SK-N-SH (cell line): ENCODE results near the gene TRMU. TPM values are rescaled to one million over a fixed set of nuclear protein-coding genes. Genes with fewer than 3 reads are reported as not detected.

Experiments
- CTCF ChIA-PET: fragments of 300-600, 350-600 bp; formaldehyde crosslinking; extraction: SDS; loops from one replicate; lab custom pipeline; 2021; lab: Yijun Ruan, JAX
- POLR2A ChIA-PET: fragments of 350-600 bp; sonication (Branson Sonifier 250); formaldehyde crosslinking; extraction: SDS; loops from one replicate; lab custom pipeline; 2020; ENCODE audit warnings: antibody characterized with exemption, inconsistent platforms; lab: Yijun Ruan, JAX
- DNase-seq: peaks from one replicate; pipeline ENCODE4 v3.0.0; 2012
- H2AFZ ChIP-seq: fragments of 200-600 bp; sonication (generic); 2 replicates; pipeline ENCODE4 v1.8.1; 2016; ENCODE audit warnings: antibody characterized with exemption, mild to moderate bottlenecking, low read depth
- H3F3A ChIP-seq: fragments of 200-600 bp; sonication (generic); replicated peaks from 2 replicates; pipeline ENCODE3; 2016; ENCODE audit warnings: antibody characterized with exemption, mild to moderate bottlenecking; ENCODE audit not compliant: insufficient read depth
- H3K27ac ChIP-seq, 2 experiments: fragments of 200-500 bp in 1 of 2; fragments of 200-600 bp in 1 of 2; sonication (Bioruptor generic) in 1 of 2; sonication (generic), shearing (Covaris generic) in 1 of 2; 2 replicates each; pipeline versions ENCODE4 v1.5.1 to v1.6.1; 2014 to 2016; ENCODE audit warnings: low read depth in 2 of 2, inconsistent platforms in 1 of 2, low read length in 1 of 2, mild to moderate bottlenecking in 1 of 2, mixed read lengths in 1 of 2
- H3K27me3 ChIP-seq: fragments of 200-600 bp; sonication (generic), shearing (Covaris generic); 2 replicates; pipeline ENCODE4 v1.6.1; 2016; ENCODE audit warnings: mixed run types; ENCODE audit not compliant: insufficient read depth
- H3K36me3 ChIP-seq, 2 experiments: fragments of 200-500 bp in 1 of 2; fragments of 200-600 bp in 1 of 2; sonication (Bioruptor generic) in 1 of 2; sonication (generic) in 1 of 2; replicated peaks in 1 of 2; 2 replicates each; pipeline versions ENCODE3 to v1.5.1; 2014 to 2016; ENCODE audit warnings: low read length in 1 of 2, mild to moderate bottlenecking in 1 of 2; ENCODE audit not compliant: insufficient read depth in 2 of 2, control insufficient read depth in 1 of 2
- H3K4me1 ChIP-seq, 2 experiments: fragments of 200-500 bp in 1 of 2; fragments of 200-600 bp in 1 of 2; sonication (Bioruptor generic) in 1 of 2; sonication (generic), shearing (Covaris generic) in 1 of 2; 2 replicates each; pipeline versions ENCODE4 v1.5.1 to v1.6.1; 2014 to 2016; ENCODE audit warnings: low read depth in 1 of 2, low read length in 1 of 2, mixed run types in 1 of 2; ENCODE audit not compliant: insufficient read depth in 2 of 2, control insufficient read depth in 1 of 2
- H3K4me2 ChIP-seq: fragments of 200-600 bp; sonication (generic), shearing (Covaris generic); 2 replicates; pipeline ENCODE4 v1.6.1; 2017; ENCODE audit warnings: mixed run types
- H3K4me3 ChIP-seq, 2 experiments: fragments of 200-500 bp in 1 of 2; fragments of 200-600 bp in 1 of 2; sonication (Bioruptor generic) in 1 of 2; sonication (generic), shearing (Covaris generic) in 1 of 2; 2 replicates each; pipeline versions ENCODE4 v1.5.1 to v1.8.1; 2014 to 2016; ENCODE audit warnings: low read depth in 2 of 2, inconsistent platforms in 1 of 2, low read length in 1 of 2, mild to moderate bottlenecking in 1 of 2, mixed read lengths in 1 of 2, moderate library complexity in 1 of 2
- H3K79me2 ChIP-seq: fragments of 200-600 bp; sonication (generic); 2 replicates; pipeline ENCODE4 v1.8.1; 2017; ENCODE audit warnings: mild to moderate bottlenecking; ENCODE audit not compliant: insufficient read depth
- H3K9ac ChIP-seq: fragments of 200-600 bp; sonication (generic); 2 replicates; pipeline ENCODE4 v1.6.1; 2017; ENCODE audit warnings: mixed run types
- H3K9me2 ChIP-seq: fragments of 200-600 bp; sonication (generic); 2 replicates; pipeline ENCODE4 v1.6.1; 2017; ENCODE audit warnings: mixed run types
- H3K9me3 ChIP-seq: fragments of 200-600 bp; sonication (generic); 2 replicates; pipeline ENCODE4 v1.6.1; 2017; ENCODE audit warnings: mixed run types, mild to moderate bottlenecking, moderate library complexity
- H4K20me1 ChIP-seq: fragments of 200-600 bp; sonication (generic); 2 replicates; pipeline ENCODE4 v1.6.1; 2017; ENCODE audit warnings: mild to moderate bottlenecking, mixed run types; ENCODE audit not compliant: insufficient read depth
- CHD2 ChIP-seq: fragments of 150-350 bp; IDR thresholded peaks from 2 replicates; pipeline ENCODE4 v1.6.1; 2018; ENCODE audit warnings: low read length; ENCODE audit not compliant: partially characterized antibody
- EZH2phosphoT487 ChIP-seq: fragments of 200-600 bp; sonication (generic); IDR thresholded peaks from 2 replicates; pipeline ENCODE4 v1.6.1; 2017; ENCODE audit warnings: low read depth, mixed run types, mild to moderate bottlenecking, antibody characterized with exemption, moderate library complexity, borderline replicate concordance
- FOSL2 ChIP-seq: IDR thresholded peaks from 2 replicates; pipeline ENCODE4 v1.4.0; 2012; ENCODE audit warnings: low read depth, mild to moderate bottlenecking, moderate library complexity, borderline replicate concordance
- FOXJ3 ChIP-seq: sonication (generic); formaldehyde crosslinking; IDR thresholded peaks from 2 replicates; pipeline ENCODE4 v1.5.1; 2020; ENCODE audit warnings: mild to moderate bottlenecking, missing genetic modification reagents
- GABPA ChIP-seq: IDR thresholded peaks from 2 replicates; pipeline ENCODE4 v1.4.0; 2012; ENCODE audit warnings: low read depth, mild to moderate bottlenecking
- GATA2 ChIP-seq: sonication (generic); formaldehyde crosslinking; IDR thresholded peaks from 2 replicates; pipeline ENCODE4 v1.5.0; 2020; ENCODE audit warnings: mild to moderate bottlenecking, missing genetic modification reagents
- NFIC ChIP-seq: IDR thresholded peaks from 2 replicates; pipeline ENCODE4 v1.4.0; 2012; ENCODE audit warnings: borderline replicate concordance
- POLR2AphosphoS5 ChIP-seq: IDR thresholded peaks from 2 replicates; pipeline ENCODE4 v1.6.1; 2012; ENCODE audit warnings: low read depth, low read length
- RAD21 ChIP-seq: IDR thresholded peaks from 2 replicates; pipeline ENCODE4 v1.6.1; 2012; ENCODE audit warnings: mild to moderate bottlenecking, low read length
- RCOR1 ChIP-seq: fragments of 150-350 bp; IDR thresholded peaks from 2 replicates; pipeline ENCODE4 v1.6.1; 2017; ENCODE audit warnings: antibody characterized with exemption, low read length
- RFX5 ChIP-seq: IDR thresholded peaks from 2 replicates; pipeline ENCODE4 v1.6.1; 2012; ENCODE audit warnings: mild to moderate bottlenecking, improper control_type of control experiment, low read length
- RXRA ChIP-seq: IDR thresholded peaks from 2 replicates; pipeline ENCODE4 v1.4.0; 2012; ENCODE audit warnings: low read depth, mild to moderate bottlenecking, borderline replicate concordance
- SMC3 ChIP-seq: IDR thresholded peaks from 2 replicates; pipeline ENCODE4 v1.6.1; 2012; ENCODE audit warnings: low read depth, low read length, improper control_type of control experiment
- TAF1 ChIP-seq: IDR thresholded peaks from 2 replicates; pipeline ENCODE4 v1.6.1; 2012; ENCODE audit warnings: low read depth, mild to moderate bottlenecking, low read length, moderate library complexity, borderline replicate concordance
- TCF12 ChIP-seq: IDR thresholded peaks from 2 replicates; pipeline ENCODE4 v1.4.0; 2012
- YY1 ChIP-seq: IDR thresholded peaks from 2 replicates; pipeline ENCODE4 v1.4.0; 2012; ENCODE audit warnings: low read depth, mild to moderate bottlenecking
- WGBS: methylation state at CpG from one replicate; pipeline ENCODE4 v1.1.6; 2017; ENCODE audit warnings: low lambda C conversion rate; 5-methylcytosine and 5-hydroxymethylcytosine counted together
- polyA plus RNA-seq, 3 experiments: library from polyadenylated mRNA; depleted of rRNA; stranded (reverse); fragments of >200 nt; gene quantifications; 2 replicates each; pipeline ENCODE4 v1.2.3, GENCODE V29; 2012
- TF ChIP-seq, protein P1 (sequence below): IDR thresholded peaks from 2 replicates; pipeline ENCODE4 v1.4.0; 2012; ENCODE audit warnings: low read depth, borderline replicate concordance
- TF ChIP-seq, protein P2 (sequence below): fragments of 150-350 bp; IDR thresholded peaks from 2 replicates; pipeline ENCODE4 v1.6.1; 2017; ENCODE audit warnings: antibody characterized with exemption, low read length, low read depth, borderline replicate concordance
- TF ChIP-seq, protein P3 (sequence below): fragments of 200-600 bp; sonication (generic); IDR thresholded peaks from 2 replicates; pipeline ENCODE4 v1.6.1; 2017; ENCODE audit warnings: antibody characterized with exemption, mild to moderate bottlenecking, moderate library complexity
- TF ChIP-seq, protein P4 (sequence below): fragments of 150-350 bp; IDR thresholded peaks from 2 replicates; pipeline ENCODE4 v1.6.1; 2016; ENCODE audit warnings: mild to moderate bottlenecking, low read depth, low read length

Gene TRMU
- polyA plus RNA-seq, 1 of the 3 experiments (the other 2 are of a cell fraction), result 47.1 TPM

DNA sequence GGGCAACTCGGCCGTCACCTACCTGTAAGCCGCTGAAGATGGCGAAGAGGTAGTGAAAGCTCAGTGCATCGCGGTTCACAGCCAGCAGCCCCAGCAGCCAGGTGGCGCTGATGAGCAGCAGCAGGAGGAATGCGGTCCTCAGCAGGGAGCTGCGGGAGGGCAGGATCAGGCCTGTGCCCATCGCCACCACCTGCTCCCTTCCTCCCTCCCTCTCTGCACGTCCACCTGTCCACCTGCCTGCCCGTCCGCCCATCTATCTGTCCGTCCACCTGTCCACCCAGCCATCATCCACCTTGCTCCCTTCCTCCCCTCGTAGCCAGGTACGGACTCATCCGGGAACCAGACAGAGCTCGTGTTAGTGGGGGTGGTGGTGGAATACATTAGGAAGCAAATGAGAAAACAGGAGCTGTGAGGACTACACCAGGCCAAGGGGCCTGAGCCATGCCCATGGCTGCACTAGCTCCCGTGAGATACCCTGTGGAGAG, 32.2 kb downstream of the TRMU start:
- no peak overlapping the region for H3K9ac ChIP-seq
- WGBS, result 53% methylated on average over 17 of the region's 19 CpGs
- no peaks in the 10 kb centered on the region for H3K9me2 ChIP-seq
- TF ChIP-seq EZH2phosphoT487, result no peak
- TF ChIP-seq POLR2AphosphoS5, result no peak
- TF ChIP-seq RCOR1, result no peak
- no peak for TF ChIP-seq RXRA
- no peak for TF ChIP-seq YY1
- no peak for TF ChIP-seq GATA2 (CRISPR knock-in tag)
- TF ChIP-seq, protein P1, sequence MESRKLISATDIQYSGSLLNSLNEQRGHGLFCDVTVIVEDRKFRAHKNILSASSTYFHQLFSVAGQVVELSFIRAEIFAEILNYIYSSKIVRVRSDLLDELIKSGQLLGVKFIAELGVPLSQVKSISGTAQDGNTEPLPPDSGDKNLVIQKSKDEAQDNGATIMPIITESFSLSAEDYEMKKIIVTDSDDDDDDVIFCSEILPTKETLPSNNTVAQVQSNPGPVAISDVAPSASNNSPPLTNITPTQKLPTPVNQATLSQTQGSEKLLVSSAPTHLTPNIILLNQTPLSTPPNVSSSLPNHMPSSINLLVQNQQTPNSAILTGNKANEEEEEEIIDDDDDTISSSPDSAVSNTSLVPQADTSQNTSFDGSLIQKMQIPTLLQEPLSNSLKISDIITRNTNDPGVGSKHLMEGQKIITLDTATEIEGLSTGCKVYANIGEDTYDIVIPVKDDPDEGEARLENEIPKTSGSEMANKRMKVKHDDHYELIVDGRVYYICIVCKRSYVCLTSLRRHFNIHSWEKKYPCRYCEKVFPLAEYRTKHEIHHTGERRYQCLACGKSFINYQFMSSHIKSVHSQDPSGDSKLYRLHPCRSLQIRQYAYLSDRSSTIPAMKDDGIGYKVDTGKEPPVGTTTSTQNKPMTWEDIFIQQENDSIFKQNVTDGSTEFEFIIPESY, result no peak
- TF ChIP-seq CHD2, result no peak
- TF ChIP-seq, protein P2, sequence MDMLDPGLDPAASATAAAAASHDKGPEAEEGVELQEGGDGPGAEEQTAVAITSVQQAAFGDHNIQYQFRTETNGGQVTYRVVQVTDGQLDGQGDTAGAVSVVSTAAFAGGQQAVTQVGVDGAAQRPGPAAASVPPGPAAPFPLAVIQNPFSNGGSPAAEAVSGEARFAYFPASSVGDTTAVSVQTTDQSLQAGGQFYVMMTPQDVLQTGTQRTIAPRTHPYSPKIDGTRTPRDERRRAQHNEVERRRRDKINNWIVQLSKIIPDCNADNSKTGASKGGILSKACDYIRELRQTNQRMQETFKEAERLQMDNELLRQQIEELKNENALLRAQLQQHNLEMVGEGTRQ, result no peak
- peak; percentile 89 for TF ChIP-seq SMC3
- no peak for TF ChIP-seq RFX5
- no peak for TF ChIP-seq TAF1
- TF ChIP-seq, protein P3, sequence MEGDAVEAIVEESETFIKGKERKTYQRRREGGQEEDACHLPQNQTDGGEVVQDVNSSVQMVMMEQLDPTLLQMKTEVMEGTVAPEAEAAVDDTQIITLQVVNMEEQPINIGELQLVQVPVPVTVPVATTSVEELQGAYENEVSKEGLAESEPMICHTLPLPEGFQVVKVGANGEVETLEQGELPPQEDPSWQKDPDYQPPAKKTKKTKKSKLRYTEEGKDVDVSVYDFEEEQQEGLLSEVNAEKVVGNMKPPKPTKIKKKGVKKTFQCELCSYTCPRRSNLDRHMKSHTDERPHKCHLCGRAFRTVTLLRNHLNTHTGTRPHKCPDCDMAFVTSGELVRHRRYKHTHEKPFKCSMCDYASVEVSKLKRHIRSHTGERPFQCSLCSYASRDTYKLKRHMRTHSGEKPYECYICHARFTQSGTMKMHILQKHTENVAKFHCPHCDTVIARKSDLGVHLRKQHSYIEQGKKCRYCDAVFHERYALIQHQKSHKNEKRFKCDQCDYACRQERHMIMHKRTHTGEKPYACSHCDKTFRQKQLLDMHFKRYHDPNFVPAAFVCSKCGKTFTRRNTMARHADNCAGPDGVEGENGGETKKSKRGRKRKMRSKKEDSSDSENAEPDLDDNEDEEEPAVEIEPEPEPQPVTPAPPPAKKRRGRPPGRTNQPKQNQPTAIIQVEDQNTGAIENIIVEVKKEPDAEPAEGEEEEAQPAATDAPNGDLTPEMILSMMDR, result peak; percentile 73
- peak; percentile 66 for TF ChIP-seq RAD21
- no peak for TF ChIP-seq GABPA
- no peak for TF ChIP-seq FOSL2
- TF ChIP-seq, protein P4, sequence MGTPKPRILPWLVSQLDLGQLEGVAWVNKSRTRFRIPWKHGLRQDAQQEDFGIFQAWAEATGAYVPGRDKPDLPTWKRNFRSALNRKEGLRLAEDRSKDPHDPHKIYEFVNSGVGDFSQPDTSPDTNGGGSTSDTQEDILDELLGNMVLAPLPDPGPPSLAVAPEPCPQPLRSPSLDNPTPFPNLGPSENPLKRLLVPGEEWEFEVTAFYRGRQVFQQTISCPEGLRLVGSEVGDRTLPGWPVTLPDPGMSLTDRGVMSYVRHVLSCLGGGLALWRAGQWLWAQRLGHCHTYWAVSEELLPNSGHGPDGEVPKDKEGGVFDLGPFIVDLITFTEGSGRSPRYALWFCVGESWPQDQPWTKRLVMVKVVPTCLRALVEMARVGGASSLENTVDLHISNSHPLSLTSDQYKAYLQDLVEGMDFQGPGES, result no peak
- TF ChIP-seq TCF12, result no peak
- no peak for TF ChIP-seq FOXJ3 (CRISPR knock-in tag)
- no peak for TF ChIP-seq NFIC
- TF ChIP-seq, all 33 proteins: peak for 3
- H3K4me1 ChIP-seq, result no peaks in the 10 kb centered on the region; a peak in 1 of 4 replicates
- H3K4me3 ChIP-seq, result no peak overlapping the region
- H3K27ac ChIP-seq, result no peak overlapping the region
- H2AFZ ChIP-seq, result no peak overlapping the region
- H3K27me3 ChIP-seq, result no peaks in the 10 kb centered on the region
- H3F3A ChIP-seq, result no peaks in the 10 kb centered on the region
- H3K79me2 ChIP-seq, result no peaks in the 10 kb centered on the region
- ChIA-PET POLR2A (interaction anchor here (0.7 kb wide), 1 partner anchor 121 kb away, joined by 3 read pairs; no protein-coding TSS in a partner anchor), CTCF (interaction anchor here (0.7 to 3.2 kb wide), 42 partner anchors 8 to 303 kb away, joined by 3 to 105 read pairs (median 5); no protein-coding TSS in a partner anchor)
- no peaks in the 10 kb centered on the region for H3K36me3 ChIP-seq
- peak; percentile 87 for DNase-seq
- no peaks in the 10 kb centered on the region for H4K20me1 ChIP-seq
- H3K9me3 ChIP-seq, result no peaks in the 10 kb centered on the region
- no peak overlapping the region for H3K4me2 ChIP-seq
